HCEC 1CT (cell line): ENCODE data around the gene VDAC2.

Experiments used
- DNase-seq: peaks from one replicate; pipeline ENCODE4 v3.0.0-alpha.2; 2017

The VDAC2 gene

GRCh38 chr10:75231672-75232581, 21.3 kb downstream of the VDAC2 start:
- no peak for DNase-seq

GRCh38 chr10:75233444-75234016, 22.9 kb downstream of the VDAC2 start:
- no peak for DNase-seq

GRCh38 chr10:75234017-75234682, 23.6 kb downstream of the VDAC2 start:
- peak; percentile 85 for DNase-seq

- no peak for DNase-seq
These were observed 24.2 kb downstream of the VDAC2 start for GRCh38 chr10:75234683-75235374.

- DNase-seq = peak; percentile 83
These were observed 25.0 kb downstream of the VDAC2 start, which contains the start of gene COMTD1 for GRCh38 chr10:75235375-75236177. COMTD1 (minus strand) TSS chr10:75235957; CDS start chr10:75235928, 29 bp downstream.

- DNase-seq = no peak
These were observed 25.7 kb downstream of the VDAC2 start for GRCh38 chr10:75236178-75236825.

- DNase-seq = no peak
These were observed 27.8 kb downstream of the VDAC2 start for GRCh38 chr10:75238182-75239095.

GRCh38 chr10:75239096-75239790, 28.6 kb downstream of the VDAC2 start:
- no peak for DNase-seq

GRCh38 chr10:75240329-75241076, 29.9 kb downstream of the VDAC2 start:
- no peak for DNase-seq

GRCh38 chr10:75243426-75243825, 32.8 kb downstream of the VDAC2 start:
- no peak for DNase-seq

- DNase-seq = no peak
These were observed 34.1 kb downstream of the VDAC2 start for GRCh38 chr10:75244487-75245353.

GRCh38 chr10:75245354-75246250, 35.0 kb downstream of the VDAC2 start:
- DNase-seq = no peak

GRCh38 chr10:75246506-75246905, 35.9 kb downstream of the VDAC2 start:
- DNase-seq = no peak

- no peak for DNase-seq
These were observed 37.2 kb downstream of the VDAC2 start for GRCh38 chr10:75247797-75248196.

- no peak for DNase-seq
These were observed 40.3 kb downstream of the VDAC2 start for GRCh38 chr10:75250934-75251333.

GRCh38 chr10:75253281-75254220, 43.0 kb downstream of the VDAC2 start:
- DNase-seq = no peak
